Neuronal stem cell (in vitro differentiated cells): ENCODE results near the gene HLA-DMA.

Experiments used
- DNase-seq: peaks from one replicate; pipeline ENCODE4 v3.0.0-alpha.2; 2013; ENCODE audit warnings: low spot score
- H2AFZ ChIP-seq: one replicate; pipeline ENCODE4 v1.6.1; 2013; ENCODE audit warnings: mild to moderate bottlenecking, low read length, inconsistent platforms
- H2AK5ac ChIP-seq: 2 replicates; pipeline ENCODE4 v1.6.1; 2013; ENCODE audit warnings: low read depth, mild to moderate bottlenecking, inconsistent platforms, low read length, moderate library complexity, mixed read lengths
- H2BK120ac ChIP-seq: 2 replicates; pipeline ENCODE4 v1.6.1; 2013; ENCODE audit warnings: low read depth, mild to moderate bottlenecking, inconsistent platforms, low read length, moderate library complexity, mixed read lengths
- H2BK12ac ChIP-seq: one replicate; pipeline ENCODE4 v1.6.1; 2013; ENCODE audit warnings: low read length, inconsistent platforms
- H2BK15ac ChIP-seq: 2 replicates; pipeline ENCODE4 v1.6.1; 2013; ENCODE audit warnings: mild to moderate bottlenecking, low read length, inconsistent platforms, mixed read lengths
- H2BK5ac ChIP-seq: one replicate; pipeline ENCODE4 v1.6.1; 2013; ENCODE audit warnings: inconsistent platforms, mild to moderate bottlenecking, low read length, moderate library complexity
- H3K14ac ChIP-seq: one replicate; pipeline ENCODE4 v1.6.1; 2013; ENCODE audit warnings: low read length, inconsistent platforms
- H3K18ac ChIP-seq: 2 replicates; pipeline ENCODE4 v1.6.1; 2013; ENCODE audit warnings: low read length, inconsistent platforms
- H3K23ac ChIP-seq: 2 replicates; pipeline ENCODE4 v1.6.1; 2013; ENCODE audit warnings: low read depth, mild to moderate bottlenecking, mixed read lengths, low read length, inconsistent platforms; ENCODE audit not compliant: poor library complexity
- H3K27ac ChIP-seq: replicated peaks from 3 replicates; pipeline ENCODE4 v1.5.1; 2013; ENCODE audit warnings: low read length, inconsistent platforms
- H3K27me3 ChIP-seq, 3 experiments: 2 replicates each; pipeline ENCODE4 v1.6.1; 2013; ENCODE audit warnings: low read length in 3 of 3, mild to moderate bottlenecking in 2 of 3, inconsistent platforms in 1 of 3, low read depth in 1 of 3, mixed read lengths in 1 of 3, moderate library complexity in 1 of 3; ENCODE audit not compliant: control insufficient read depth in 3 of 3, insufficient read depth in 3 of 3
- H3K36me3 ChIP-seq, 2 donors: replicated peaks in 1 of 2; 2 replicates each; pipeline ENCODE4 v1.6.1; 2013; ENCODE audit warnings: low read length in 2 of 2; ENCODE audit not compliant: control insufficient read depth in 2 of 2, insufficient read depth in 2 of 2
- H3K4ac ChIP-seq: 2 replicates; pipeline ENCODE4 v1.6.1; 2013; ENCODE audit warnings: inconsistent platforms, mild to moderate bottlenecking, low read length, moderate library complexity
- H3K4me1 ChIP-seq, 2 donors: 1 replicate in 1 of 2; 2 replicates in 1 of 2; pipeline ENCODE4 v1.6.1; 2013; ENCODE audit warnings: low read length in 2 of 2, low read depth in 1 of 2; ENCODE audit not compliant: control insufficient read depth in 2 of 2, insufficient read depth in 1 of 2
- H3K4me2 ChIP-seq: one replicate; pipeline ENCODE4 v1.6.1; 2013; ENCODE audit warnings: mild to moderate bottlenecking, low read length, inconsistent platforms; ENCODE audit not compliant: insufficient read depth, poor library complexity, severe bottlenecking
- H3K4me3 ChIP-seq, 2 donors: 2 replicates each; pipeline ENCODE4 v1.5.1; 2013; ENCODE audit warnings: low read length in 2 of 2, mild to moderate bottlenecking in 2 of 2, inconsistent platforms in 1 of 2, moderate library complexity in 1 of 2
- H3K79me1 ChIP-seq: one replicate; pipeline ENCODE4 v1.6.1; 2013; ENCODE audit warnings: low read depth, mild to moderate bottlenecking, inconsistent platforms, low read length, moderate library complexity
- H3K9ac ChIP-seq: one replicate; pipeline ENCODE4 v1.6.1; 2013; ENCODE audit warnings: mild to moderate bottlenecking, low read depth, low read length, inconsistent platforms; ENCODE audit not compliant: poor library complexity
- H3K9me3 ChIP-seq, 2 donors: replicated peaks in 1 of 2; 2 replicates each; pipeline versions ENCODE3 to v1.6.1; 2013; ENCODE audit warnings: low read length in 2 of 2, mild to moderate bottlenecking in 2 of 2, inconsistent platforms in 1 of 2, low read depth in 1 of 2, mixed read lengths in 1 of 2, moderate library complexity in 1 of 2; ENCODE audit not compliant: control insufficient read depth in 2 of 2, insufficient read depth in 1 of 2
- H4K8ac ChIP-seq: one replicate; pipeline ENCODE4 v1.6.1; 2013; ENCODE audit warnings: low read depth, mild to moderate bottlenecking, inconsistent platforms, low read length, moderate library complexity
- H4K91ac ChIP-seq: one replicate; pipeline ENCODE4 v1.6.1; 2013; ENCODE audit warnings: low read length, low read depth, mild to moderate bottlenecking, inconsistent platforms; ENCODE audit not compliant: poor library complexity
- WGBS, 2 donors: extraction: QIAGEN DNeasy Blood & Tissue Kit; methylation state at CpG; one replicate each; pipeline ENCODE4 v1.1.7; 2013; ENCODE audit warnings: missing lambda C conversion rate in 2 of 2, mixed read lengths in 1 of 2; ENCODE audit not compliant: insufficient read length in 2 of 2, insufficient replicate concordance in 1 of 2; ENCODE audit errors: extremely low coverage in 2 of 2; 5-methylcytosine and 5-hydroxymethylcytosine counted together

The HLA-DMA gene

GRCh38 chr6:32946893-32947292, 6.0 kb downstream of the HLA-DMA start:
- Histone ChIP-seq H3K4me1 (no peaks in the 10 kb centered on the region), H3K79me1 (no peaks in the 10 kb centered on the region), H2AK5ac (no peak overlapping the region), H3K27me3 (peaks cover 0 to 14% (median 0%) of the 10 kb centered on the region in 3 experiments), H3K14ac (no peak overlapping the region), H4K8ac (no peak overlapping the region), H3K4ac (no peak overlapping the region), H3K4me2 (no peak overlapping the region), H2BK5ac (no peak overlapping the region), H2BK12ac (no peak overlapping the region), H3K23ac (no peak overlapping the region), H3K4me3 (no peak overlapping the region), H3K18ac (no peak overlapping the region), H2AFZ (no peak overlapping the region), H2BK120ac (no peak overlapping the region), H3K9ac (no peak overlapping the region), H2BK15ac (no peak overlapping the region), H3K9me3 (no peaks in the 10 kb centered on the region), H3K36me3 (no peaks in the 10 kb centered on the region), H3K27ac (no peak overlapping the region), H4K91ac (no peak overlapping the region)
- no peak for DNase-seq

- Histone ChIP-seq H3K4me3 (no peak overlapping the region), H3K4me1 (no peaks in the 10 kb centered on the region), H2AK5ac (no peak overlapping the region), H3K27me3 (peaks cover 0 to 14% (median 0%) of the 10 kb centered on the region in 3 experiments), H3K18ac (no peak overlapping the region), H3K79me1 (no peaks in the 10 kb centered on the region), H3K27ac (no peak overlapping the region), H3K36me3 (no peaks in the 10 kb centered on the region), H3K9me3 (no peaks in the 10 kb centered on the region), H2BK120ac (no peak overlapping the region), H3K9ac (no peak overlapping the region), H2BK5ac (no peak overlapping the region), H2BK12ac (no peak overlapping the region), H3K4me2 (no peak overlapping the region), H4K91ac (no peak overlapping the region), H3K14ac (no peak overlapping the region), H3K4ac (no peak overlapping the region), H2BK15ac (no peak overlapping the region), H3K23ac (no peak overlapping the region), H4K8ac (no peak overlapping the region), H2AFZ (no peak overlapping the region)
- DNase-seq, result no peak
Measured at GRCh38 chr6:32945953-32946352, 6.9 kb downstream of the HLA-DMA start.

- Histone ChIP-seq H4K91ac (no peak overlapping the region), H3K4me2 (no peak overlapping the region), H3K27ac (no peak overlapping the region), H3K27me3 (peaks cover 0 to 14% (median 0%) of the 10 kb centered on the region in 3 experiments), H2AK5ac (no peak overlapping the region), H2BK120ac (no peak overlapping the region), H2BK5ac (no peak overlapping the region), H3K9me3 (no peaks in the 10 kb centered on the region), H3K79me1 (no peaks in the 10 kb centered on the region), H3K4me3 (no peak overlapping the region), H3K9ac (no peak overlapping the region), H4K8ac (no peak overlapping the region), H3K4ac (no peak overlapping the region), H3K4me1 (no peaks in the 10 kb centered on the region), H2AFZ (no peak overlapping the region), H3K23ac (no peak overlapping the region), H2BK15ac (no peak overlapping the region), H3K36me3 (no peaks in the 10 kb centered on the region), H3K18ac (no peak overlapping the region), H3K14ac (no peak overlapping the region), H2BK12ac (no peak overlapping the region)
- DNase-seq, result no peak
- 100% methylated on average over 1 of the region's 9 CpGs; no CpG with 5 or more reads in 1 of the 2 donors for whole genome bisulfite sequencing, 2 donors
Measured at GRCh38 chr6:32945108-32945760, 7.7 kb downstream of the HLA-DMA start.

- Histone ChIP-seq H3K79me1 (no peaks in the 10 kb centered on the region), H3K4me1 (no peaks in the 10 kb centered on the region), H2AK5ac (no peak overlapping the region), H3K4ac (no peak overlapping the region), H4K8ac (no peak overlapping the region), H2BK12ac (no peak overlapping the region), H3K23ac (no peak overlapping the region), H3K9me3 (no peaks in the 10 kb centered on the region), H2BK120ac (no peak overlapping the region), H3K4me3 (no peak overlapping the region), H2AFZ (no peak overlapping the region), H3K9ac (no peak overlapping the region), H3K27me3 (peaks cover 0 to 4% (median 0%) of the 10 kb centered on the region in 3 experiments), H3K14ac (no peak overlapping the region), H2BK5ac (no peak overlapping the region), H3K18ac (no peak overlapping the region), H3K36me3 (no peaks in the 10 kb centered on the region), H2BK15ac (no peak overlapping the region), H4K91ac (no peak overlapping the region), H3K27ac (no peak overlapping the region), H3K4me2 (no peak overlapping the region)
- no CpG with 5 or more reads among the region's 4 CpGs for WGBS, 2 donors
- DNase-seq, result no peak
Measured at GRCh38 chr6:32943864-32944649, 8.8 kb downstream of the HLA-DMA start.
